ENCODE results near the gene AMPH.

DNA sequence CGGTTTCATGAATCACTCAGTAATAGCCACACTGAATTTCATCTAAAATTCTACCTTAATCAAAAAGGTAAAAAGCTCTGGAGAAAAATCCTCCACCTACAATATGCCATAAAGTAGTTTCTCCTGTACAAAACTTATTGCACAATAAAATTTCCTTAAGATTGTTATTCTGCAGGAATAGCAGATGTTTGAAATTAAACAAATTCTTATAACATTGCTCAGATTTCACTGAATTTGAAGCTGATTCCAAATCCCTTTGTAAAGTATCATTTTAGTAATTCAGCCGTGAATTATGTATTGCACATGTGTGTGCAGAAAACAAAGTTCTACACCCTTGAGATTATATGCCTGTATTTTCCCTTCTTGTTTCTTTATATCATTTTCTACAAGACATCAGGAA is 123.8 kb downstream of the AMPH start:
- TF ChIP-seq EP300 (IDR thresholded peaks at IDR 0.05) (no peak), POLR2A (IDR thresholded peaks at IDR 0.05) (no peak)
- TF ChIP-seq, protein P1, sequence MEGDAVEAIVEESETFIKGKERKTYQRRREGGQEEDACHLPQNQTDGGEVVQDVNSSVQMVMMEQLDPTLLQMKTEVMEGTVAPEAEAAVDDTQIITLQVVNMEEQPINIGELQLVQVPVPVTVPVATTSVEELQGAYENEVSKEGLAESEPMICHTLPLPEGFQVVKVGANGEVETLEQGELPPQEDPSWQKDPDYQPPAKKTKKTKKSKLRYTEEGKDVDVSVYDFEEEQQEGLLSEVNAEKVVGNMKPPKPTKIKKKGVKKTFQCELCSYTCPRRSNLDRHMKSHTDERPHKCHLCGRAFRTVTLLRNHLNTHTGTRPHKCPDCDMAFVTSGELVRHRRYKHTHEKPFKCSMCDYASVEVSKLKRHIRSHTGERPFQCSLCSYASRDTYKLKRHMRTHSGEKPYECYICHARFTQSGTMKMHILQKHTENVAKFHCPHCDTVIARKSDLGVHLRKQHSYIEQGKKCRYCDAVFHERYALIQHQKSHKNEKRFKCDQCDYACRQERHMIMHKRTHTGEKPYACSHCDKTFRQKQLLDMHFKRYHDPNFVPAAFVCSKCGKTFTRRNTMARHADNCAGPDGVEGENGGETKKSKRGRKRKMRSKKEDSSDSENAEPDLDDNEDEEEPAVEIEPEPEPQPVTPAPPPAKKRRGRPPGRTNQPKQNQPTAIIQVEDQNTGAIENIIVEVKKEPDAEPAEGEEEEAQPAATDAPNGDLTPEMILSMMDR (IDR thresholded peaks at IDR 0.05), result no peak

Data from upper lobe of left lung (tissue), 4 donors.